HG02678 (cell line): Measurements from ENCODE around the gene KIAA1328.

Experiments used
- ATAC-seq: cut with Tn5 transposase; IDR thresholded peaks from one replicate; pipeline ENCODE4 v1.9.1; 2021; ENCODE audit warnings: mild to moderate bottlenecking, moderate library complexity; ENCODE audit not compliant: unreplicated experiment

KIAA1328 gene

GRCh38 chr18:36942264-36942663 is 113.3 kb downstream of the KIAA1328 start:
- ATAC-seq, result peak; percentile 53

GRCh38 chr18:36947820-36948348 is 119.0 kb downstream of the KIAA1328 start:
- no peak for ATAC-seq

GRCh38 chr18:36950282-36950681 is 121.4 kb downstream of the KIAA1328 start:
- no peak for ATAC-seq

- ATAC-seq, result no peak
Observed at GRCh38 chr18:36950960-36951359, 122.0 kb downstream of the KIAA1328 start.

GRCh38 chr18:36953047-36953446 is 124.1 kb downstream of the KIAA1328 start:
- ATAC-seq, result no peak

- no peak for ATAC-seq
Observed at GRCh38 chr18:36960038-36960437, 131.1 kb downstream of the KIAA1328 start.

GRCh38 chr18:36963464-36963863 is 134.5 kb downstream of the KIAA1328 start:
- no peak for ATAC-seq

GRCh38 chr18:36974686-36975085 is 145.8 kb downstream of the KIAA1328 start:
- ATAC-seq, result no peak

- no peak for ATAC-seq
Observed at GRCh38 chr18:36977121-36977520, 148.2 kb downstream of the KIAA1328 start.

- ATAC-seq, result no peak
Observed at GRCh38 chr18:36993068-36993467, 164.1 kb downstream of the KIAA1328 start.

- peak; percentile 56 for ATAC-seq
Observed at GRCh38 chr18:37006742-37007141, 177.8 kb downstream of the KIAA1328 start.

GRCh38 chr18:37012452-37012851 is 183.5 kb downstream of the KIAA1328 start:
- ATAC-seq, result no peak

GRCh38 chr18:37019157-37019827 is 190.4 kb downstream of the KIAA1328 start:
- no peak for ATAC-seq

GRCh38 chr18:37033419-37033818 is 204.5 kb downstream of the KIAA1328 start:
- no peak for ATAC-seq

GRCh38 chr18:37042381-37042780 is 213.5 kb downstream of the KIAA1328 start:
- no peak for ATAC-seq

GRCh38 chr18:37055137-37055802 is 226.3 kb downstream of the KIAA1328 start:
- no peak for ATAC-seq

- no peak for ATAC-seq
Observed at GRCh38 chr18:37064187-37064586, 235.3 kb downstream of the KIAA1328 start.

GRCh38 chr18:37065254-37065653 is 236.3 kb downstream of the KIAA1328 start:
- ATAC-seq, result no peak

- ATAC-seq, result no peak
Observed at GRCh38 chr18:37084912-37085311, 256.0 kb downstream of the KIAA1328 start.

- no peak for ATAC-seq
Observed at GRCh38 chr18:37085362-37085761, 256.4 kb downstream of the KIAA1328 start.

GRCh38 chr18:37107748-37108522 is 279.0 kb downstream of the KIAA1328 start:
- no peak for ATAC-seq

GRCh38 chr18:37122877-37123276 is 293.9 kb downstream of the KIAA1328 start:
- no peak for ATAC-seq
